Mesothelial cell of epicardium (in vitro differentiated cells): ENCODE measurements around the gene SEPTIN5. TPM values are rescaled to one million over a fixed set of nuclear protein-coding genes. Genes with fewer than 3 reads are reported as not detected.
A peak's percentile ranks its signal among the peaks of the same experiment; 100 is the strongest.

Source experiments
- DNase-seq, 2 experiments: peaks; one replicate each; pipeline ENCODE4 v3.0.0; 2021; ENCODE audit warnings: low spot score in 2 of 2; ENCODE audit not compliant: unreplicated experiment in 2 of 2
- H3K27ac Mint-ChIP-seq: 2 replicates; pipeline ENCODE4 v1.8.0; 2021; ENCODE audit warnings: mixed read lengths
- H3K27me3 Mint-ChIP-seq: 2 replicates; pipeline ENCODE4 v1.8.0; 2021; ENCODE audit warnings: low read depth, mixed read lengths
- H3K36me3 Mint-ChIP-seq: 2 replicates; pipeline ENCODE4 v1.8.0; 2021; ENCODE audit warnings: mixed read lengths
- H3K4me1 Mint-ChIP-seq: 2 replicates; pipeline ENCODE4 v1.8.0; 2021; ENCODE audit warnings: mixed read lengths
- H3K4me3 Mint-ChIP-seq: 2 replicates; pipeline ENCODE4 v1.8.0; 2021; ENCODE audit warnings: mild to moderate bottlenecking, moderate library complexity, mixed read lengths
- H3K9me3 Mint-ChIP-seq: 2 replicates; pipeline ENCODE4 v1.8.0; 2021; ENCODE audit warnings: mixed read lengths
- total RNA-seq: library from RNA; stranded (reverse); gene quantifications from 3 replicates; pipeline ENCODE4 v1.2.1, GENCODE V29; 2021
- TF ChIP-seq, protein P1 (sequence below): fragments of 200-600 bp; sonication (generic); IDR thresholded peaks from one replicate; pipeline ENCODE4 v1.5.0; 2021; ENCODE audit warnings: antibody characterized with exemption; ENCODE audit not compliant: unreplicated experiment

SEPTIN5 gene
- total RNA-seq, 1 donor from 2014 or later: 42.1 TPM

DNA sequence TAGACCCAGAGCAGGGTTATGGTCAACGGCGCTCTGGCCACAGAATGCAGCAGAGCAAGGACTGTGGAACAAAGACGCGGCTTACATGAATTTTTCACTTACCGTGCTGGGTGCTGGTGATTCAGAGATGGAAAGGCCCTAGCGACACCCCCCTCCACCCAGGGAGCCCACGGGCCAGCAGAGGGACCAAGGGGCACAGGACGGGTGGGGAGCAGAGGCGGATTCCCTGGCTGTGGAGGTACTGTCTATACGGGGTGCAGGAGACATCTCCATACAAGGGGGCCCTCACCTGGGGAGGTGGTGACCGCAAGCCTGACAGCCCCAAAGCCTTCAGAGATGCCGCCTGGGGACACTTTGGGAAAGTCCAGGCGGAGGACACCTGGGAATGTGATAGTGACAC, 1.1 kb upstream of the SEPTIN5 start:
- no peak overlapping the region for H3K27ac Mint-ChIP-seq
- H3K27me3 Mint-ChIP-seq: peaks cover 20% of the 10 kb centered on the region
- TF ChIP-seq, protein P1, sequence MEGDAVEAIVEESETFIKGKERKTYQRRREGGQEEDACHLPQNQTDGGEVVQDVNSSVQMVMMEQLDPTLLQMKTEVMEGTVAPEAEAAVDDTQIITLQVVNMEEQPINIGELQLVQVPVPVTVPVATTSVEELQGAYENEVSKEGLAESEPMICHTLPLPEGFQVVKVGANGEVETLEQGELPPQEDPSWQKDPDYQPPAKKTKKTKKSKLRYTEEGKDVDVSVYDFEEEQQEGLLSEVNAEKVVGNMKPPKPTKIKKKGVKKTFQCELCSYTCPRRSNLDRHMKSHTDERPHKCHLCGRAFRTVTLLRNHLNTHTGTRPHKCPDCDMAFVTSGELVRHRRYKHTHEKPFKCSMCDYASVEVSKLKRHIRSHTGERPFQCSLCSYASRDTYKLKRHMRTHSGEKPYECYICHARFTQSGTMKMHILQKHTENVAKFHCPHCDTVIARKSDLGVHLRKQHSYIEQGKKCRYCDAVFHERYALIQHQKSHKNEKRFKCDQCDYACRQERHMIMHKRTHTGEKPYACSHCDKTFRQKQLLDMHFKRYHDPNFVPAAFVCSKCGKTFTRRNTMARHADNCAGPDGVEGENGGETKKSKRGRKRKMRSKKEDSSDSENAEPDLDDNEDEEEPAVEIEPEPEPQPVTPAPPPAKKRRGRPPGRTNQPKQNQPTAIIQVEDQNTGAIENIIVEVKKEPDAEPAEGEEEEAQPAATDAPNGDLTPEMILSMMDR: no peak
- H3K4me3 Mint-ChIP-seq: peak overlapping the region; percentile 72
- peaks cover 5% of the 10 kb centered on the region for H3K4me1 Mint-ChIP-seq
- H3K36me3 Mint-ChIP-seq: no peaks in the 10 kb centered on the region
- no peaks in the 10 kb centered on the region for H3K9me3 Mint-ChIP-seq
- DNase-seq: no peak

DNA sequence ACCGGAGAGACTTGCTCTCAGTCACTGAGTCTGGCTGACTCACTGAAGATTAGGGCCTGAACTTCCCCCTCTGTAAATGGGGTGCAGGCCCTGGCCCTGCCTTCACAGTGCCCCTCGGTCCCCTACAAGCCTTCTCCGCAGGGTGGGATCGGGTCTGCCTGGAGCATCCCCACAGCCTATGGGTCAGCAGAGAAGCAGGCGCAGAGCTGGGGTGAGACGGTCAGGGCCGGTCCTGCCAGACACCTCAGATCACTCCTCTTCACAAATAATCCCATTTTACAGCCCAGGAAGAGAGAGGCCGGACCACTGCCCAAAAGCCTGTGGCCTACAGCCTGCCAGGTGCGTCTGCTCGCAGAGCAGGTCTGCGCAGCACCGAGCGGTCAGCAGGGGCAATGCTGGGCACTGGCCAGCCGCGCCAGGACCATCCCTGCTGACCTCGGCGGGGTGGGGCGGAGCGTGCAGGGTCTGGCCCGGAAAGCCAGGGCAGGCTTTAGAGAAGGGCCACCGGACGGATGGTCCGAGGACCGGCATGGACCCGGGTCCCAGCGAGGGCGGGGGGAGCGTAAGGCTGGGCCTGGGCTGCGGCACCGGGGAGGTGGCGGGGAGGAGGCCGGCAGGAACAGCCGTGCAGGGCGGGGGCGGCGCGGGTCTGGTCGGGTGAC, 522 bp upstream of the SEPTIN5 start:
- Mint-ChIP-seq H3K9me3 (no peaks in the 10 kb centered on the region), H3K4me3 (peak overlapping the region; percentile 72), H3K4me1 (peaks cover 5% of the 10 kb centered on the region), H3K27me3 (peaks cover 20% of the 10 kb centered on the region), H3K27ac (no peak overlapping the region), H3K36me3 (no peaks in the 10 kb centered on the region)
- TF ChIP-seq, protein P1: no peak
- no peak for DNase-seq

DNA sequence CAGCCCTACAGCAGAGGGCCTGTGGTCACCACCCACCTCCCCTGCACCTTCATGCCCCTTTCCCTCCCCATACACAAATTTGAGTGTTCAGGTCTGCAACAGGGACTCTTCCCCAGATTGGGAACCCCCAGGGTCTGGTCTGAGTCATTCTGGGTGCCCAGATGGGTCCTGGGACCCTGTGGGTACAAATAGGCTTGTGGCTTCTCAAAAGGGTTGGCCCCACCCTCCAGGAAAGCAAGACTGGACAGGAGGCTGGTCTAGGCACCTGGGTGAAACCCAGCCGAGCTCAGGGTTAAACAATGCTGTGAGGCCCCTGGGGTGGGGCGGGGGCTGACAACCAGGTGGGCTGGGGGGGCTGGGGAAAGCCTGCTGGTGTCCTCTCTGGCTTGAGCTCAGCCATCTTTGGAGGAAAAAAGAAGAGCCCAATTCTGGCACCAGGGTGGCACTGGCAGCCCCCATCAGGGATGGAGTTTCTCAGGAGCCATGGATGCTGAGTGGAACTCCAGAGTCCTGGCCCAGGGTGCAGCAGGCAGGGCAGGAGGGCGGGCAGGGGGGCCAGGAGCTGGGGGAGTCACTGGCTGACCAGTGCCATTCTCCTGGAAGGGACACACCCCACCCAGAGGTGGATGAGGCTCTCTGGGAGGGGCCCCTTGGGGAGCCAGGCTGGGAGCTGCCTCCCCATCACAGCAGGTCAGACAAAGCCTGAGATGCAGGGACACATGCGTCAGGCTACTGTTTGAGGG, 1.1 kb downstream of the SEPTIN5 start:
- peaks cover 8% of the 10 kb centered on the region for H3K4me1 Mint-ChIP-seq
- no peaks in the 10 kb centered on the region for H3K9me3 Mint-ChIP-seq
- no peak for DNase-seq
- no peak overlapping the region for H3K27ac Mint-ChIP-seq
- H3K36me3 Mint-ChIP-seq: peaks cover 8% of the 10 kb centered on the region
- peak overlapping the region; percentile 65 for H3K4me3 Mint-ChIP-seq
- H3K27me3 Mint-ChIP-seq: peaks cover 25% of the 10 kb centered on the region
- TF ChIP-seq, protein P1: no peak

DNA sequence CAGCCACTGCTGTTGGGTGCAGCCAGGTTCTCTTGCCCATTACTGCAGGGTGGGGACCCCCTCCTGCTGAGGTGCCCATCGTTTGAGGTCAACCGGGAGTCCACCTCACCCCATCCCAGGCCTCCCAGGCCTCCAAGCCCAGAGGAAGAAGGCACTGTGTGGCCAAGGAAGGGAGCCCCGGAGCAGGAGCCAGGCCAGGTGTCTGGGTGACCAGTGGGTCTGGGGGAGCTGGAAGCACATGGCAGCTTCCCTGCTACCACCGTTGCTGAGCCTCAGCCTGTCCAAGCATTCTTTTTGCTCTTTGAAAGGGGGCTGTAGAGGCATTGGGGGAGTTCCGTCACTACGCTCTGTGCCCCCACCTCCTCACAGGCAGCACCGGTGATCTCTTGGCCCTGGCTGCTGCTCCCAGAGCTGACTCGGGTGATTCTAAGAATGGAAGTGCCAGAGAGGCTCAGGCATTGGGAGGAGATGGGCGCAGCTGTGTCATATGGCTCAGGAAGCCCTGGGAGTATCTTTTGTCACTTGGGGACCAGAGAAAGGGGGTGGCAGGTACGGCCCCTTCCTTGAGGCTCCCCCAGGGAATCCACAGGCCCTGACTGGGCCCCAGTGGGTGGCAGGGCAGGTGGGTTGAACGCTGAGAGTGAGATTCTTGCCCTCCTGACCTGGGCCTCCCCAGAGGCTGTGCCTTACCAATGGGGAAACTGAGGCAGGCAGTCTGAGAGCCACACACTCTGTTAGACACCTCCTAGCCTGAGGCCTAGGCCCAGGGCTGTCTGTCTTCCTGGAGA, 1.9 kb downstream of the SEPTIN5 start:
- Mint-ChIP-seq H3K4me3 (peak overlapping the region; percentile 13), H3K36me3 (peaks cover 15% of the 10 kb centered on the region), H3K4me1 (peaks cover 8% of the 10 kb centered on the region), H3K27ac (no peak overlapping the region), H3K9me3 (no peaks in the 10 kb centered on the region), H3K27me3 (peaks cover 34% of the 10 kb centered on the region)
- TF ChIP-seq, protein P1: no peak
- DNase-seq: no peak

DNA sequence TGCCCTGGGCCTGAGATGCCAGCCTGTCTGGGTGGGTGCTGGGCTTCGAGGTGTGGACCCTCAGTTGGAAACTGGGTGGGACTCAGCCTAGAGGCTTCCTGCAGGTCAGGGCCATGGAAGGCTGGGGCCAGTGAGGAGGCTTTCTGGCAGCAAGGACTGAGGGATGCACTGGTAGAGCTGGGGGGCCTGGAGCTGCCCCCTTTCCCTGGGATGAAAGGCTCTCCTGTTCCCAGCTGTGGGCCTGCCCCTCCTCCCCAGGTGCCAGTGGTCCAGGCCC, 2.5 kb downstream of the SEPTIN5 start:
- H3K27me3 Mint-ChIP-seq: peaks cover 39% of the 10 kb centered on the region
- H3K4me1 Mint-ChIP-seq: peaks cover 9% of the 10 kb centered on the region
- DNase-seq: no peak
- peaks cover 15% of the 10 kb centered on the region for H3K36me3 Mint-ChIP-seq
- no peaks in the 10 kb centered on the region for H3K9me3 Mint-ChIP-seq
- H3K4me3 Mint-ChIP-seq: no peak overlapping the region
- H3K27ac Mint-ChIP-seq: no peak overlapping the region
- TF ChIP-seq, protein P1: no peak
